CD4-positive, alpha-beta T cell treated with Interferon alpha-2 for 1 hour (primary cell): ENCODE data around the gene TP63.
"Not testable (repeated sequence)": the region's sequence is repeated elsewhere in the genome, so short reads cannot be mapped to it uniquely, and the experiment has no call there.

Experiments
- DNase-seq, 2 donors: peaks; one replicate each; pipeline ENCODE4 v3.0.0-alpha.2; 2020 to 2022

The TP63 gene

DNA sequence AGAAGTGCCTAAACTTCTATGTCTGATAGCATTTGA, at the start of gene TP63:
Gene TP63 (plus strand): TSS at position 17 of the 36 bp plus-strand sequence. CDS start 127 bp downstream, outside the sequence.
- no peak for DNase-seq

DNA sequence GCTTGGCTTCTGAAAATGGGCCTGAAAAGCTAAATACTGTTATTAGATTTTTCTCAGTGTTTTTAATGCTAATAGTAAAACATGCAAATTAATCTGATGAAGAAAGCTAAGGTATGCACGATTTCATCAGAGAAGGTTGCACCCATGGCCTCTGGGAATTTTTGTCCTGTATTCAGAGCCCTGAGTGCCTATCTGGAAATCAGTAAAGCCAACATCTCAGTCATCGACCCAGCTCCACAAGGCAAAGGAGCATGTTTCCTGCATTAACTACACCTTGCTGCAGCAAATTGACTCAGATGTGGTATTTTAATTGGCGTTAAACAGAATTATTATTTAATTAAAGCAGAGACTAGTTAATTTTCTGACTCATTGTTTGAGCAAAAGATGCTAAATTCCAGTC, 49.0 kb upstream of the TP63 start:
- DNase-seq = no peak

DNA sequence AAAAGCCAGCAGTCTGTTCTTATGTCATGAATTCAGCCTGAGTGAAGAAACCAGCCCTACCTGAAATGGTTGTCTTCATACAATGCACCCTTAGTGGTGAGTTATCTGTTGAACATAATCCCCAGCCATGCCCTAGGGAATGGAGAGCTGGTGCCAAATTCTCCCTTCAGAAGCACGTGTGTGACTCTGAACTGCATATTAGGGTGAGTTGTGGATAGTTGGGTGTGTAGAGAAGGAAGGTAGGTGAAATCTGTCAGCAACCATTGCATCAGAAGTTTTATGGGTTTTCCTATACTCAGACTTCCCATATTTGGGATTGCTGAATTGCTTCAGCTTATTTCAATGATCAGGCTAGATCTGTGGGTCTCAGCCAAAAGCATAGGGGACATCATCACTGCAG, 46.5 kb upstream of the TP63 start:
- DNase-seq = no peak

DNA sequence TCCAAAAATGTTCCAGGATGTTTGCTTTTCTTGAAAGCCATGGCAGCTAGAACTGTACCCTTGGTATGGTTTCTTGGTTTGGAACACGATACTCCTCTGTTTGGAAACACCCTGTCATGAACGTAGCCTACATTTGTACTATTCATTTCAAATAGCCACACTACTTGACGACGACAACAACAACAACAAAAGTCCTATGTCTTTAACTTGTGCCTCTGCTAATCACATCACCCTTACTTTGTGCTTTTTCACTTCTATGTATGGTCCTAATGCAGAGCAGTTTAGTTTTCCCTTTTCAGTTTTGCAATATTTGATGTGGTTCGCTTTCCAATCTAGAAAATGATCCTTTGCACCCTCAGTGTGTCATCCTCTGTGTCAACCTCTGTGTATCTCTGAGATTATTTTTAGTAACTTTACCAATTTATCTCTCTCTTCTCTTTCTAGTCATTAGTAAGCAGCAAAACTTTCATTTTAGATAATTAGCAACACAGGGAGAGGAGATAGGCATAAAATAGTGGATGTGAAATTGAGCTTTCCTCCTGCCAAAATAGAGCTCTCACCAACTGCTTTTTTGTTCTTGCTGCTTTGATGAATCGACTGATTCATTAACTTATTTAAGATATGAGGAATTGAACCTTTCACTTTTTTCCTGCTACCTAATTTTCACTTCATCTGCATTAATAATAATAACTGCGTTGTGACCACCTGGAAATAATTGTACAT, 44.1 kb upstream of the TP63 start:
- DNase-seq = no peak

DNA sequence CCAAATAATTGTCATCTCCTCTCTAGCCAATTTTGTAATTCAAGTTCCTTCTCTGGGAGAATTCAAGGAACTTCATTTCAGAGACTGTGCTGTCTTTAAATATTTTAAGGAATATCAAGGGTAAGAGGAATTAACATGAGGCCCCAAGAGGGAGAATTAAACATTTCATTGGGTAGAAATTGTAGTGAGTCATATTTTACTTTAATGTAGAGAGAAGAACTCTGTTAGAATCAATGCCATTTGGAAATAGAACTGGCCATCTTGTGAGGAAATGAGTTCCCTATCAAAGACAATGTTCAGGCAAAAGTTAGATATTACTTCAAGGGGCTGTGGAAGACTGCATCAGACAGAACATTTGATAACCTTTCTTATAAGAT, 43.5 kb upstream of the TP63 start:
- no peak for DNase-seq

DNA sequence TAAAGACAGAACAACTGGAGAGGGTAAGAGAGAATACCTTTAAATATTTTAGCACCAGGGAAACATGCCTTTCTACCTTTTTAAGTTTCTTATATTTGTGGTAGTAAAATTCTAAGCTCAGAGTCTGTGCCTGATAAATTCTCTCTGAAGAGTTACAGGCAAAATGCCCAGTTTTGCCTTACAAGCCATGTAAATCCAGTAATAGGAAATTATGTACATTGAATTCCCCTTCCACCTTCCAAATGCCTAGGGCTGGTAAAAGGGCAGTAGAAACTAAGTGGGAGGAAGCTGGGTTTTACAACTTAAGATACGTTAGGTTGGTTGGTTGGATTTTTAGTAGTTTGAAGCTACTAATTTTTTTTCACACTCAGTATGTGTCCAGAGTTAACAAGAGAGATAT, 43.1 kb upstream of the TP63 start:
- DNase-seq = no peak

DNA sequence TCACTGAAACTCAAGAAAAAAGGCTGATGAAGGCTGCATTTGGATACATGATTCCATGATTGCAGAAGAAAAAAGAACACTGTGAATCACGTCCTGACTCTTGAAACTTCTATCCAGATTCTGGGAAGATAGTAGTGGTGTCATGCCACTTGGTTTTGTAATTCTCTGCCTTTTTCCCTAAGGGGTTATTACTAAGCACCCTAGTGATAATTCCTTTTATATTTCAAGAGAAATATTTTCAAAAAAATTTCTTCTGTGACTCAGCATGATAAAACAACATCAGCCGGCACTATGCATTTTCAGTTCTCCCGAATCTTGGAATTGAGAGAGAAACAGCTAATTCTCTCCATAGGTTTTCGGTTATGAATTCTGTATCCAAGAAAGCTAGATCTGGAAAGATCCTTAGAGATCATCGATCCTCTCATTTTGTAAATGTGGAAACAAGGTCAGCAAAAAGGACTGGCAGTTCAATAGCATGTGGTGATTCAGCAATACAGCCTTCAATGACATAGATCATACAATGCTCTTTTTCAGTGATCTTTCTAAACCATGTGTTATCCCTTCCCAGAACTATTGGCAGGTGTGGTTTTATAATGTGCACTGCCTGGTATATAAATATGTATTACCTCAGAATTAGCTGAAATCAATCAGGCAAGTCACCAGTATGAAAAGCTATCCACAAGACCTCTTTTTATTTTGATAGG, 42.6 kb upstream of the TP63 start:
- DNase-seq = no peak

DNA sequence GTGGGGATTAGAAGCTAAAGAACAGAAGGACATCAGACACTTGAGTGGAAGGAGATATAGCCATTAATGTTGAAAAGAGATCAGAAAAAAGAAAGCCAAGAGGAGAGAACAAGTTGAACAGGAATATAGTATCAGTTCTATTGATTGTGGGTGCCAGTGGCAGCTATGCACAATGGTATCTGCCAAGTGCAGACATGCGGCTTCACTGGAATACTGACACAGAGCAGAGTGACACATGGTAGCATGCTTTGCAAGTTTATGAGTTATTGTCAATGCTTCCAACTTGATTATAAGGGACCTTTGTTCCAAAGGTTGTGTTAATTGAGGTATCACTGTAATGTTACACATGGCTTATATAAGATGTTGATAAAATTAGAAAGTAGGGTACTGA, 42.0 kb upstream of the TP63 start:
- DNase-seq = no peak

DNA sequence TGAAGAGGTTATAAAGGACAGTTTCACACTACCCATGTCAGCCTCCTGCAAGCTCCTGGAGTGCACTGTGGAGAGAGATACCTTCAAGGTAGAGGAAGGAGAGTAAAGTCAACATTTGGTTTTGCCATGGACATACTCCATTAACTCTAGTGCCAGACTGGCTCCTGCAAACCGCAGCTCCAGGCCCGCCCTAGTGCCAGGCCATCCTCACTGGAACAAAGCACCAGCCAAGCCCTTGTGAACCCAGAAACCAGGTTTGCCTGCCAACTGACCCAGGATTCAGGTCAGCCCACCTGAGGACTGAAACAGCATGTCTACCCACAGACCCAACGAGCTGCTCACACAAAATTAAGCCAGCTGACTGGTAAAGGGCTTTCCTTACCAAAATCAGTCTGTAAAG, 41.0 kb upstream of the TP63 start:
- no peak for DNase-seq

DNA sequence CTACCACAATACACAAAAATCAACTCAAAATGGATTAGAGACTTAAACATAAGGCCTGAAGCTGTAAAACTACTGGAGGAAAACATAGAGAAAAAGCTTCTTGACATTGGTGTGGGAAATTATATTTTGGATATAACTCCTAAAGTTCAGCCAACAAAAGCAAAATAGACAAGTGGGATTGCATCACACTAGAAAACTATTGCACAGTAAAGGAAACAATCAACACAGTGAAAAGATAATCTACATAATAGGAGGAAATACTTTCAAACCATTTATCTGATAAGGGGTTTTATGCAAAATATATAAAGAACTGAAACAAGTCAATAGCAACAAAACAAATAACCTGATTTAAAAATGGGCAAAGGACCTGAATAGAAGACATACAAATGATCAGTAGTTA, 37.6 kb upstream of the TP63 start:
- DNase-seq = no peak

DNA sequence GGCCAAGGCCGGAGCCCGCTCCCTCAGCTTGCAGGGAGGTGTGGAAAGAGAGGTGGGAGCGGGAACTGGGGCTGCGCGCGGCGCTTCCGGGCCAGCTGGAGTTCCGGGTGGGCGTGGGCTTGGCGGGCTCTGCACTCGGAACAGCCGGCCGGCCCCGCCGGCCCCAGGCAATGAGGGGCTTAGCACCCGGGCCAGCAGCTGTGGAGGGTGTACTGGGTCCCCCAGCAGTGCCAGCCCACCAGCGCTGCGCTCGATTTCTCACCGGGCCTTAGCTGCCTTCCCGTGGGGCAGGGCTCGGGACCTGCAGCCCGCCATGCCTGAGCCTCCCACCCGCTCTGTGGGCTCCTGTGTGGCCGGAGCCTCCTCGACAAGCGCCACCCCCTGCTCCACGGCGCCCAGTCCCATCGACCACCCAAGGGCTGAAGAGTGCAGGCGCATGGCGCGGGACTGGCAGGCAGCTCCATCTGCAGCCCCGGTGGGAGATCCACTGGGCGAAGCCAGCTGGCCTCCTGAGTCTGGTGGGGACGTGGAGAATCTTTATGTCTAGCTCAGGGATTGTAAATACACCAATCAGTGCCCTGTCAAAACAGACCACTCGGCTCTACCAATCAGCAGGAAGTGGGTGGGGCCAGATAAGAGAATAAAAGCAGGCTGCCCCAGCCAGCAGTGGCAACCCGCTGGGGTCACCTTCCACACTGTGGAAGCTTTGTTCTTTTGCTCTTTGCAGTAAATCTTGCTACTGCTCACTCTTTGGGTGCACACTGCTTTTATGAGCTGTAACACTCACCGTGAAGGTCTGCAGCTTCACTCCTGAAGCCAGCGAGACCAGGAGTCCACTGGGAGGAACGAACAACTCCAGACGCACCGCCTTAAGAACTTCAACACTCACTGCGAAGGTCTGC, 34.9 kb upstream of the TP63 start:
- DNase-seq = not testable (repeated sequence)

DNA sequence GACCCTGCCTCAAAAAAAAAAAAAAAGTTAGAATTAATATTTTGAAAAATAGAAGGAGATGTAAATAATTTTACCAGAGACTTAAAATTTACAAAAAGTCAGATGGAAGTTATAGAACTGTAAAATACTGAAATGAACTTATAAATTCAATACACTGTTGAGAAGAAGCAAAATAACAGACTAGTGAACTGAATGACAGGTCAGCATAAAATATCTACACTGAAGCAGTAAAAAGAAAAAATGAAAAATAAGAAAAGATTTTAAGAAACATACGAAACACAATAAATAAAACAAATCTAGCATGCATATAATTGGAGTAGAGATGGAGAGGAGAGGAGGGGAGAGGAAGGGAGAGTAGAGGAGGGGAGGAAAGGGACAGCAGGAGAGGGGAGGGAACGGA, 33.3 kb upstream of the TP63 start:
- no peak for DNase-seq

DNA sequence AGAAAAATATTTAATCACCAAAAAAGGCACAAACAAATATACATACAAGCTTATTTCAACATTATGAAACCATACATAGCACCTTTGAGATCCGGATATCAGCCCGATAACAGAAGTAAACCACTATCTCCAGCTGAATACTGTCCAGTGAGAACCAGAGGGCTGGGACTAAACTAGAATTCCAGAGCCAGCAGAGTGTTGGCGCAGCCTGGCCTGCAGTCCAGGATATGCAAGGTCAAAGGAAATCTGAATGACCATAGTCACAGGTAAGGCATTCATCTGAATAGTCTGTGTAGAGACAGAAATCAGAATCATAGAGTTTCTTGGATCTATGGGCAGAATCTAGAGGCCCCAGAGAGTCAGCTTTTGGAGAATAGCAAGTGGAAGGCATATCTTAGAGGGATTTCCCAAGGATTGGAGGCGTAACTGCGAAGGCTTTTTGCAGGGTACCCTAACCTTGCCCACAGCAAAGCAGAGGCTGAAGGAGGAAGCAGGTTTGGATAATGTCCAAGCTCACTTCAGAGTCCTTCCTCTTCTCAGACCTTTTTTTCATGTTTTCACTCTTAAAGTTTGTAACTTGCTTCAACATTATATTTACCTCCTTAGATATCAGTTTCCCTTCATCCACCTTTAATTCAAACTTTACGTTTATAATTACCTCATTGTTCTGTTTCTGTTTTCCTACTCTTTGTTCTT, 32.5 kb upstream of the TP63 start:
- DNase-seq = no peak

DNA sequence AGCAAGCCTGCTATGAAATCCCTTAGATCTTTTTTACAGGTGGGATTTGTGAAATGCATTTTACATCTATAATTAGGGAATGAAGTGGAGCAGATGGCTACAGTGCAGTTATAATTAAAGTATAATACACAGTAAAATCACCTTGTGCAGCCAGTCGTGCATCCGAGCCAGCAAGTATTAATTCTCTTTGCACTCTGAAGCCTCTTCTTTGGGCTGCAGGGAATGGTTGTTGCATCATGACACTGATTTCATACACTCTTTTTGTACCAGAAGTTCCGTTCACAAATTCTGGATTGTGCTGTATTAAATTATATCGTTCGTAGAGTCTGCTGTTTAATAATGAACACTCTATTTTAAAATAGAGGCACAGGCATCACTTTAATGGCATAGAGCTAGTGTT, 28.7 kb upstream of the TP63 start:
- no peak for DNase-seq

DNA sequence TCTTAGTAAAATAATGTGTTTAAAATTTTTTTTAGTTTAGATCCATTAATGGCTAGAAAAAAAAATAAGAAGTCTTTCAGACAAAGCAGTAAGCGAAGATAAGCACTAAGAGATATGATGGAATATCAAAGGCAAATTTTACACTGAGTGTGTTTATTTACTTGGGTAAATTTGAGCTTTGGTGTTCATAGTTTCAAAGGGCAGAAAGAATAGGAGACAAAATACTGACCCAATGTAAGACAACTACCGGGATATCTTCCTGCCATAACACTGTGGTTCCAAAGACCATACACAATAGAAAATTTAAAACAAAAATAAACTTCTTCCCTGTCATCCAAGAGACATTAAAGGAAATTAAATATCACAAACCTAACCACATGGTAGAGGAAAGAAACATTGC, 25.5 kb upstream of the TP63 start:
- no peak for DNase-seq

DNA sequence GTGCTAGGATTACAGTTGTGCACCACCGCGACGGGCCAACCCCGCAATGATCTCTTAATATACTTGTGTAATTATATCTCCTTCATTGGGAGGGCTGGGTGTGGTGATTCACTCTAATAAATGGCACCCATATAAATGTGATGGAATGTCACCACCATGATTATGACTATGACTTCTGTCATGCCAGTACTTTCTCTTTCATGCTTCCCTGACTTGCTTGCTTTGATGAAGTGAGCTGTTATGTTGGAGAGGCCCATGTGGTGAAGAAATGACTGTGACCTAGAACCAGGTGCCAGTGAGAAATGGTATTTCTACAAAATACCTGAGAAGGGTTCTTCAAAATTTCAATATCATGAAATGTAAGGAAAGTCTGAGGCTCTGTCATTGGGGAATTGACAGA, 24.4 kb upstream of the TP63 start:
- DNase-seq = no peak

DNA sequence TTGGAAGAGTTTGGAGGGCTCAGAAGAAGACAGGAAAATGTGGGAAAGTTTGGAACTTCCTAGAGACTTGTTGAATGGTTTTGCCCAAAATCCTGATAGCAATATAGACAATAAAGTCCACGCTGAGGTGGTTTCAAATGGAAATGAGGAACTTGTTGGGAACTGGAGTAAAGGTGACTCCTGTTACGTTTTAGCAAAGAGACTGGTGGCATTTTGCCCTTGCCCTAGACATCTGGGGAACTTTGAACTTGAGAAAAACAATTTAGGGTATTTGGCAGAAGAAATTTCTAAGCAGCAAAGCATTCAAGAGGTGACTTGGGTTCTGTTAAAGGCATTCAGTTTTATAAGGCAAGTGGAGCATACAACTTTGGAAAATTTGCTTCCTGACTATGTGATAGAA, 18.5 kb upstream of the TP63 start:
- DNase-seq = not testable (repeated sequence)

DNA sequence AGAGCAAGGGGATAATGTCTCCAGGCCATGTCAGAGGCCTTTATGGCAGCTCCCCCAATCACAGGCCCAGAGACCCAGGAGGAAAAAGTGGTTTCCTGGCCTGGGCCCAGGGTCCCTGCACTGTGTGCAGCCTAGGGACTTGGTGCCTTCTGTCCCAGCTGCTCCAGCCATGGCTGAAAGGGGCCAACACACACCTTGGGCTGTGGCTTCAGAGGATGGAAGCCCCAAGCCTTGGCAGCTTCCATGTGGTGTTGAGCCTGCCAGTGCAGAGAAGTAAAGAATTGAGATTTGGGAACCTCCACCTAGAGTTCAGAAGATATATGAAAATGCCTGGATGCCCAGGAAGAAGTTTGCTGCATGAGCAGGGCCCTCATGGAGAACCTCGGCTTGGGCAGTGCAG, 18.1 kb upstream of the TP63 start:
- no peak for DNase-seq

DNA sequence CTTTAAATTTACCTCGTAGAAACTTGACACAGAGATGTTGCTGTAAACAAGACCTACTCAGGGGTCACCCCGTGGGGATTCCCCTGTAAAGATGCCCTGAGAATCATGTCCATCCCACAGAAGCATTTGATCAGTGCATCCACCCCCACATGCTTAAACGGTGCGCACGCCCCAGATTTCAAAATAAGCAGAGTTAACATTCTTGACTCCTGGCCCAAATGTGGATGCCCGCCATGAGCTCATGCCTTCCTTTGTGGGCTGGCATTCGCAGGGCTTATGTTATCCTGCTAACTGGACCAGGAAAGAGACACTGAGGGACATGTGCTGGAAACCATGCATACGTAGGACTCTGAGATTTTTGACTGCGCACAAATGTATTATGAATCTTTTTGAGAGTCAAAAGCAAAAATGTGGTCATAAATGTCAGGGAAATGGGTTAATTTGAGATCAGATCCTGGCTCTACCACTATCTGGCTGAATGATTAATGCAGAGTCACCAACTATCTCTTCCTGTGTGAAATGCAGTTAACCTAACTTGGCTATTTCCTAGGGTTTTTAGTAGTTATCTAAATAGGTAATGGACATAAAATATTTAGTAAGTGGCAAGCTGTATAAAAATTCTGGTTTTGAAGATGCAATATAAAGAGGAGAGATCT, 9.1 kb upstream of the TP63 start:
- no peak for DNase-seq

DNA sequence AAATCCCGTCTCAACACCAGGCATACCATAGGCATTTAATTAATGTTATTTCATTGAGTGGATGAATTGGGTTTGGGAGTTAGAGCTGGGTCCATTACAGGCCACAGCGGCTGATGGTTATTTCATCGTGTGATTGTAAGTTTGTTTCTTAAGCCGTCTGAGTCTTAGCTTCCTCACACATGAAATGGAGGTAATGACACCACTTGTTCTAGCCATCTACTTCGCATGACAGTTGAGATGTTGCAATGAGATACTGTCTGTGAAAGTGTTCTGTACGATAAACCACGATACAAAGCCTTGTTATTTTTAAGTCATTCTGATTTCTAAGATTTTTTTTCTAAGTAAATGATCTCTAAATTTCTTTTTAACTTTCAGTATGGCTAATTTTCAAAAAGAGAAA, 8.6 kb upstream of the TP63 start:
- DNase-seq = no peak

DNA sequence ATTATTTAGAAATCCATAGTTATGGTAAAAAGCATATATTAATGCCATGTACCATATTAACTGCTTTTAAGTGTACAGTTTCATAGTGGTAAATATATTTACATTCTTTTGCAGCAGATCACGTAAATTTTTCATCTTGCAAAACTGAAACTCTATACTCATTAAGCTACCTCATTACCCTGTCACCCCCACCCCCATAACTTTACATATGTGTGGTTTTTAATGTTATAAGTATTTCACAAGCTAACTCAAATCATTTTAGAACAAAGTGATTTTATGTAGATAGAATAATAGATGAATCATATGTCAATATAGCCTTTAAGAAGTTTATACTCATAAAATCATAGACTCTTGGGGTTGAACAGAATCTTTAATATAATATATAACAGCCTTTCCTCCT, 7.1 kb upstream of the TP63 start:
- DNase-seq = no peak

DNA sequence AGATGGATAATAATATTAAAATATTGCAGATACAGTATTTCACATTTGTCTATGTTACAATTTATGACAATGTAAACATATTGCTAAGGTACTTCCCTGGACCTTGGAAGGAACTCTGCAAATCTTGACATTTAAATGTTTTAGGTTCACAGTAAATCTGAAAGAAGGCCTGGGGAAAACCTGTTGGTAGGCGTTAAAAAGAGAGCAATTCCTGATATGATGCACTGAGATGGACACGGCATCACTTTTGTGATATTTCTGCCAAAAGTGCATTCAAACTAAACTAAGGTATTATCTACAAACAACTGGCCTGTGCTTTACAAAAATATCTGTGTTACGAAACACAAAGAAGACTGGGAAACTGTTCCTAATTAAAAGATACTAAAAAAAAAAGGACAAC, 6.1 kb upstream of the TP63 start:
- no peak for DNase-seq

DNA sequence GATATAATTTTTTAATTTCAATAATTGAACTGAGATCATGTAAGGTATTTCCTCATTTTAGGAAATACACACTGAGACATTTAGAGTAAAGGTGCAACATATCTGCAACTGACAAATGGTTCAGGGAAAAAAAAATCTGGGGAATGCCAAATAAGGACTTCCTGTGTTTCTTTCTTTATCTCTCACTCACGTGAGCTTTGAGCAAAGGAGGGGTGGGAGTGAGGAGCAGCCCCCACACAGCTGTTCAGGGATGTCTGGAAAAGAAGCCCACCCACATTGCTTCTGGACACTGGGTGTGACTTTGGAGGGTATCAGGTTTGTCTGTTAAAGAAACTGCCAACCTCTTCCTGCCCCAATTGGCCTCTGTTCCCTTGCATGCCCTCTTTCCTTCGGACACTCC, 5.6 kb upstream of the TP63 start:
- no peak for DNase-seq

DNA sequence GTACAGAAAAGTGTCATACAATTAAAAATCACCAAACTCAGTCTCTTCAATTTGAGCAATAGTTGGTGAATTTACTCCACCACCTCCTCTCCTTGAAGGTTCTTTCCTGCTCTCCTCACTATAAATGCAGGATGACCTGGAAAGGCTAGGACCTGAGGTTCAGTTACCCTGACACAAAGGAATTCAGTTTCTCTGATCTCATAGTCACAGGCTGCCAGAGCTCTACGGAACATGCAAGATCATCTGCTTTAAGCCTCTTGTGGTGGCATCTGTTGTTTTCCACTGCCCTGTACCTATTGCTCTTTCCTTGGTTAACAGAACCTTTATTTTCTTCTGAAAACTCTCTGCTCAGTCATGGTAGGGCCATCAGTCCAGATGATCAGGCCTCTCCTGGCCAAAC, 4.9 kb upstream of the TP63 start:
- no peak for DNase-seq
